Left ventricle myocardium superior (tissue), 1 donor: ENCODE results near the gene IL17D. TPM values are rescaled to one million over a fixed set of nuclear protein-coding genes. Genes with fewer than 3 reads are reported as not detected.

ENCODE experiments used
- ATAC-seq: fragments of 200-7000 bp; cut with Tn5 transposase; one replicate; pipeline ENCODE4 v1.9.1; 2020; ENCODE audit warnings: mild to moderate bottlenecking, moderate library complexity
- DNase-seq: peaks from one replicate; pipeline ENCODE4 v3.0.0-alpha.2; 2020
- intact Hi-C: fragments of 100-400 bp; cut with micrococcal nuclease; formaldehyde crosslinking; loops from one replicate; pipeline ENCODE4 v1.11.0; 2022
- total RNA-seq: library from RNA; stranded (reverse); fragmentation: NEBNext Ultra II Directional; extraction: Animal tissue kit (Norgen Biotek cat#: 25700); gene quantifications from one replicate; pipeline ENCODE4 v1.2.1, GENCODE V29; 2021
- donor health status: DM: no; HTN: yes; CAD: no; lungs with severe emphysema.

The IL17D gene
- total RNA-seq, 1 donor from 2014 or later, result 0.55 TPM

DNA sequence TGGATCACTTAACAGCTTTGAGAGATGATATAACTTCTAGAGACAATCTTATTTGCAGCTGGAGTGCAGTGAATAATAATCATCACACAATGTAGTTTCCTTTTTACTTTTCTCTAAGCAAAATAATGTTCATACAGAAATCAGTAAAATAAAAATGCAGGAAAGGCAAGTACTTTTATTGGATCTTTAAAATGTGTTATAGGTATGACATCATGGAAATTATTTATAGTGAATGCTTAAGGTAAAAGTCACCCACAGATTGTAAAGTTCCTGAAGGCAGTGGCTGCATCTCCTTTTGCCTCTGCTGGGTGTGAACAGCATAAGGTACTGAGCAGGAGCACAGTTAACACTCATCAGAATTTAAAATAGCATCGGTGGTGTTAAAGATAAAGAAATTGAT lies 17.3 kb upstream of the IL17D start:
- no peak for DNase-seq
- intact Hi-C loops, result no loop called here

DNA sequence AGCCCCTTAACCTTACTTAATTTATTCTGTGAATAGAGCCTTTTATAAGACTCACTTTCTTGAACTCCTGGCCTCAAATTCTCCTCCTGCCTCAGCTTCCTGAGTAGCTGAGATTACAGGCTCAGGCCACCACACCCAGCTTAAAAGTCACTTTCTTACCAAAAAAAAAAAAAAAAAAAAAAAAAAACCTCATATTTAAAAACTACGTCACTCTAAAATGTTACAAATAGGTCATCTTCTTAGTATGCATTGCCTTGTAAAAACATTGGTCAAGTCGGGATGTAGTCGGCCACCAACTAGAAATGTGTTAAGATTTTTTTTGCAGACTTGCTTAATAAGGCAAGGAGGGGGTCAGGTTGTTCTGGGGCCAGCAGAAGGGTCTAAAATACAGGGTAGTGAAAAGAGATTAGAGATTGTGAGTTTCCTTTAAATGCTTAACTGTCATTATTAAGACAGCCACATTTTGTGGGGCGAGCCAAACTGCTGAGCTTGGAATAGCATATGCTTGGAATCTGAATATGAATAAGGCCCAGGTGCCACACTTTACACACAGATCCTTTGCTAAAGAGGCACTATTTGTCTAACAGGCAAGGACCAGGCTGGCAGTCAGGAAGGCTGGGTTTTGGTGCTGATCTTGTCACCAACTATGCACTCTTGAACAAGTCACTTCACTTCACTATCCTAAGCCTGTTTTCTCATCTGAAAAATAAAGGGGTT lies 16.5 kb upstream of the IL17D start:
- ATAC-seq (no peak), DNase-seq (no peak)
- intact Hi-C loops, result no loop called here

More for the DNA sequence above, 17.3 kb upstream of the IL17D start:
- no peak for ATAC-seq

DNA sequence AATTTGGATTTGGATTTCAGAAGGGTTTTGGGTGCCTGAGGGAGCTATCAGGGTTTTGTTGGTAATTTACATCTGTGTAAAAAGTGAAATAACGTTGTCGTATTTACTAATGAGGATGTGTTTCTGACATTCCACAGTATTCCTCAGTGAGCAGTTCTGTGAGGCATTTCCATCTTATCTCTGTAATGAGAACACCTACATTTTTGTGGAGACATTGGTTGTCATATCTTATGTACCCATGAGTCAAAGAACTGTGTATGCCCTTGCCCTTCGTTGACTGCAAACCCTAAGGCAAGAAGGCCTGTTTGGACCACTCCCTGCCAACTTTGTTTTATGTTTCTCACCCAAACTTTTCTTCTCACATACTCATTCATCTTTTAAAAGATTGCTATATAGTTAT lies 14.2 kb upstream of the IL17D start:
- DNase-seq, result no peak
- intact Hi-C loops, result no loop called here

DNA sequence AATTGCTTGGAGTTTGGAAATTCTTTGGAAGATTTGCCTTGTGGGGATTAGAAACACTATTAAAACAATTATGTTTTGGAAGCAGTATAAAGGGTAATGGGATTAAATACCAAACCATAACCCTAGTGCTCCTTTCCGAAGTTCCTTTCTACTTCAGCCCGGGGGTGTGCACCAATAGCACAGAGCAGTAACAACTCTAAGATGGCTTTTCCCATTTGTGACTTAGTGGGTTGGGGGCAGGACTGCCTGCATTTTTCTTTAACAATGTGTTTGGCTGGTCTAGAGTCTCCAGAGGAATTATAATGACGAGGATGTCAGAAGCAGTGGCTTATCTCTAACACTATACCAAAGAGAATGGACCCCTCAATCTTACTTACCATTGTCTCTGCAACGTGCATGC lies 11.9 kb upstream of the IL17D start:
- DNase-seq, result no peak
- intact Hi-C loops, result no loop called here

More for the DNA sequence above, 14.2 kb upstream of the IL17D start:
- no peak for ATAC-seq

DNA sequence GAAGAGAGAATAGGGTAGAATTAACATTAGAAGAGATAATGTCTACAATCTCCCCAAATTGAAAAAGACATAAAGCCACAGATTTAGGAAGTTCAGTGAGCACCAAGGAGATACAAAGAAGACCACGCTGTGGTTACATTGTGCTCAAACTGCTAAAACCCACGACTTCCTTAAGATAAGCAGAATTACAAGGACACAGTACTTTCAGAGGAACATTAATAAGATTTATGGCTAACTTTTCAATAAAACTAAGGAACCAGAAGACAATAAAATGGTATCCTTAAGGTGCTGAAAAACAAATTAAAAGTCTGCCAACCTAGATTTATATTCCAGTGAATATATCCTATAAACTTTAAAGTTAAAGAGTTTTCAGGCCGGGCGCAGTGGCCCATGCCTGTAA lies 7.4 kb upstream of the IL17D start:
- intact Hi-C loops, result no loop called here
- ATAC-seq, result no peak

More for the DNA sequence above, 11.9 kb upstream of the IL17D start:
- ATAC-seq, result no peak

DNA sequence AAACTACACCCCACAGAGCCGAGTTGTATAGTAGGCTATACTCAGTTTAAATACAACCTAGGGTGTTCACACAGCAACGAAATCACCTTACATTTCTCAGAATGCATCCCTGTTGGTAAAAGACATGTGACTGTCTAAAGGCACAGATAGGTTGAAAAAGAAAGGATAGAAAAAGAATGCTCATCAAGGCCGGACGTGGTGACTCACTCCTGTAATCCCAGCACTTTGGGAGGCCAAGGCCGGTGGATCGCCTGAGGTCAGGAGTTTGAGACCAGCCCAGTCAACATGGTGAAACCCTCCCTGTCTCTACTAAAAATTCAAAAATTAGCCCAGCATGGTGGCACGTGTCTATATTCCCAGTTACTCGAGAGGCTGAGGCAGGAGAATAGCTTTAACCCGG lies 3.8 kb upstream of the IL17D start:
- ATAC-seq (no peak), DNase-seq (no peak)
- intact Hi-C loops, result no loop called here

More for the DNA sequence above, 7.4 kb upstream of the IL17D start:
- DNase-seq, result no peak

DNA sequence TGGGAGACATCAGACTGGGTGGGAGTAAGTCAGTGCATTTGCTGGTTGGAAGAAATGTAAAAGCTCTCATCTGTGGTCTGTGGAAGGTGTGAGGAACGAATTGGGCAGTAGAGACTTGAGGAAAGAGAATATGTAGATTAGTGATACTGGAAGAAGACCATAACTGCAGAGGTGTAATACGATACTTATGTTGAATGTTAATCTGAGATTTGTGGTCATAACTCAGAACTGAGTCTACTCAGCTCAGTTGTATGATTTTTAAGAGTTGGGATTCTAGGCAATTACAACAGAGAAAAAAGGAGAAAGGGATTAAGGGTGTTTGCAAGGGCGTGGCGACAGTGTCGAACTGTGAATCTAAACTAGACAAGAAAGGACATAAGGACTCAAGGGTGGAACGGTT lies 3.2 kb upstream of the IL17D start:
- intact Hi-C loops, result no loop called here
- ATAC-seq, result no peak
- DNase-seq, result no peak

DNA sequence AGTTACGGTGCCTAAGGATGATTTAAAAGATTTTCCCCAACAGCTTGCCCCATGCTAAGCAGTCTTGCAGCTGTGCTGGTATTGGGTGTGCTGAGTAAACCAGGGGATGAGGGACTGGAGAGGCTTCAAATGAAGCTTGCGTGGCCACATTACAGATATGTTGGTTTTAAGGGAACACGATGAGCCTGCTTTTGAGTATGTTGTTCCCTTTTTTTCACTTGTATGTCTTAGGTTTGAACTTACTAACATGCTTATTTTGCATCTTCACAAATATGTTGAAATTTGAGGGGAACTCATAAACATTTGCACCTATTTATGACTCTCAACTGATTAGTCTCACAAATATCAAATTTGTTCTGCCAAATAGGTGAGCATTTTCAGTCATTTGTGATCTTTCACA lies 2.0 kb upstream of the IL17D start:
- DNase-seq (no peak), ATAC-seq (no peak)
- intact Hi-C loops, result no loop called here

DNA sequence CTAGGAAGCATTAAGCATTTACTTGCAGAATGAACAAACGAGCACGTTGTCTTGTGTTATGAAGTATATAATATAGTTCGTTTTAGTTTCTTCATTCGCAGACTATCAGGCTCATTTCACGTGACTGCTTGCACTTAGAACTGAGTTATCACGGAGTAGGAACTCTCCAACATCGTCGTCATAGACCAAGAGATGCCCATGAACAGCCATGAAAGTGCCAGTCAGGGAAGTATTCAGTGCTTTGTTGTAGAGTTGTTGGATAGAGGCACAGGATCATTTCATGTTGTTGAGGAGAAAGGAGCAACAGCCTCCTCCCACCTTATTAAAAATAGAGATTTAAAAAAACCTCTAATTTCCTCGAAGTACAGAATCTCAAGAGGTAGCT lies 977 bp upstream of the IL17D start:
- DNase-seq (no peak), ATAC-seq (no peak)
- intact Hi-C loops, result no loop called here

DNA sequence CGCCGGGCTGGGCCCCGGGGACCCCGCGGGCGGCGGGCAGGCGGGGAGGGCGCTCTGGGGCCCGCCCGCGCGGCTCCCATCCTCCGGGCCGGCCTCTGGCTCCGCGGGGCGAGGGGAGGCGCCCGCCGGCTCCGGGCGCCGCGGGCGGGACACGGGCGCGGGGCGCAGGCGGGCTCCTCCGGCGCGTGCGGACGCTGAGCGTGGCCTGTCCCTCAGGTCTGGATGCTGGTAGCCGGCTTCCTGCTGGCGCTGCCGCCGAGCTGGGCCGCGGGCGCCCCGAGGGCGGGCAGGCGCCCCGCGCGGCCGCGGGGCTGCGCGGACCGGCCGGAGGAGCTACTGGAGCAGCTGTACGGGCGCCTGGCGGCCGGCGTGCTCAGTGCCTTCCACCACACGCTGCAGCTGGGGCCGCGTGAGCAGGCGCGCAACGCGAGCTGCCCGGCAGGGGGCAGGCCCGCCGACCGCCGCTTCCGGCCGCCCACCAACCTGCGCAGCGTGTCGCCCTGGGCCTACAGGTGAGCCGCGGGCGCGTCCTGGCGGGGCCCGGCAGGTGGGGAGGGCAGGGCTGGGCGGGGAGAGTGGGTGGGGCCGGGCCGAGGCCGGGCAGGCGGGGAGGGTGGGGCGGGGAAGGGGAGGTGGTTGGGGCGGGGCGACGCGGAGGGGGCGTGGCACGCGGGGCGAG lies 420 bp downstream of the IL17D start:
- intact Hi-C loops, result no loop called here
- ATAC-seq, result peak; percentile 89

DNA sequence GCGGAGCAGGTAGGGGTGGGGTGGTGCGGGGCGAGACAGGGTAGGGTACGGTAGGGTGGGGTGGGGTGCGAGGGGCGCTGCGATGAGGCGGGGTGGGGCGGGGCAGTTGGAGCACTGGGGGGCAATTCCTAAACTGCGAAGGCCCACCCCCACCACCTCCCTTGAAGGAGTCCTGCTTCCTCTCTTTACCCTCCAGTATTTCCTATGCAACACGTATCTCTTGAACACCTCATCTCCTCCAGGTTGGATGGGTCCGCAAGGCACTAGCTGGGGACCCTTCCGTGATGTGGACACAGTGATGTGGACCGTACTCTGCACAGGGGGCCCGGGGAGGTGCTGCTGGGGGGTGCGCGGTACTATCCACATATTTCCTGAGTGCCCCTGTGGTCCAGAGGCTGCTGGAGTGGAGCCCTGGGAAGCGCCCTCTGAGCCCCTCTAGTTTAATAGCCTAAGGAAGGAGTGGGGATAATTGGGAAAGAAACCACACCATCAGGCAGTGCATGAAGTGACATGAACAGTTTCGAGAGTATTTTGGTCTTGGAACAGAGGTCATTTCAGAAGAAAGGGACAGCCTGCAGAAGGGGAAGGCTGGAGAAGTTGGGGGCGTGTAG lies 1.1 kb downstream of the IL17D start:
- intact Hi-C loops, result no loop called here
- DNase-seq (no peak), ATAC-seq (no peak)

More for the DNA sequence above, 420 bp downstream of the IL17D start:
- DNase-seq, result peak; percentile 88

DNA sequence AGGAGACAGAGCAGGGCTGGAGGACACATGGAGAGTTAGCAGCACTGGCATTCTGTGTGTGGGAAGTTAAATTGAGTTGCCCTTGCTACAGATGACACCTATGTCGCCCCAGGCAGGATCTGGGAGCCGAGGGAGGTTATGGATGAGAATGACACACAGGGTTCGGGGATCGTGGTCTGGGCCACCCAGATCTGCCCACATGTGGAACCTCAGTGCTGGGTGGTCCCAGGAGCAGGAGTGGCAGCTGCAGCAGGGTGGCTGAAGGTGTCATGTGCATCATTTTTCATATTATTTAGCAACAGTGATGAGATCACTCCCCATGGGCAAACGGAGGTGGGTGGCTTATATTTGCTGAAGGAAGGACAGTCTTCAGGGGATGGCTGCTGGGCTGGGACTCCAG lies 3.2 kb downstream of the IL17D start:
- DNase-seq, result no peak
- intact Hi-C loops, result no loop called here
- no peak for ATAC-seq

DNA sequence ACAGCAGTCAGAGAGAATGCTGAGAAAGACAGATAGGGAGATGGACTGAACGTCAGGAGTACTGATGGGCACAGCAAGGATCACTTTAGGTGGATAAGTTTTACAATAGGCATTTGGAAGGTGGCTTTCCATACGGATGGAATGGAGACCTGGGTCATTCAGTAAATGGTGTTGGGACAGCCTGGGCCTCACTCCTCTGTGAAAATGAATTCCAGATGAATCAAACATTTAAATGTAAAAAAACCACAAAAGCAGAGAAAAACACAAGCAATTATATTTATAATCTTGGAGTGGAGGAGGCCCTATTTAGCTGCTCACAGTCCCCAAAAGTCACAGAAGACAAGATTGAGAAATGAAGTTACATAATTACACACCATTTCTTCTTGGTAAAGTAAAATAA lies 4.7 kb downstream of the IL17D start:
- ATAC-seq, result no peak
- DNase-seq, result no peak
- intact Hi-C loops, result no loop called here

DNA sequence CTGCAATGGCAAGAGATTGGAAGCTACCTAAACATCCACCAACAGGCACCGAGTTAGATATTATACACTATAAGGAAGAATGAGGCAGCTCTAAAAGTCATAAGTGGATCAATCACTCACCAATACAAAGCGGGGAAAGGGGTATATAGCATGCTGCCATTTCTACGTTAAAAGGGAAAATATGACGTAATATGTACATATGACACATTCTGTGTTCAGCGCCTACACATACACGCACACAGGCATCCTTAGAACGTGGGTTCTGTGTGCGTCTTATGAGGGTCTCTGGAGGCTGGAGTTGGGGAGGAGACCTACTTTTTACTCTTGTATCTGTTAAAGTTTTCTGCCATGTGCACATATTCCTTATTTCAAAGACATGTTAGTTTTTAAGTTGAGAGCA lies 5.9 kb downstream of the IL17D start:
- intact Hi-C loops, result no loop called here
- DNase-seq, result no peak
- no peak for ATAC-seq

DNA sequence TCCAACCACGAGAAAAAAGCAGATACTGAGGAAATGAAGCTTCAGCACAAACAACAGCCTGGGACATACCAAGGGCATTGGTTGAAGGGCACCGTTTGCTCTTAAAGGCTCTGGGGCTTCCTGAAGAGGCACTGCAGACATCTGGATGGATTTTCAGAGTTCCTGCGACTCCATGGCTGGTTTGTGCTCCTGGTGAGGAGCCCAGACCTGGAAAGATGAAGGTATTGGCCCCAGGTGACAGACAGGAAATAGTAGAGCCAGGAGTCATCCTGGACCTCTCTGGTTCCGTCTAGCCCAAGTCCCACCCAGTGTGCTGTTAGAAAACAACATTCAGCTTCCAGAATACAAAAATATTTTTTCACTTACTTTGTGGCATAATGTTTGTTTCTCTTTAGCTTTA lies 6.3 kb downstream of the IL17D start:
- DNase-seq (no peak), ATAC-seq (no peak)
- intact Hi-C loops, result loop anchor here (5.0 kb wide), 2 partner anchors 158 to 213 kb away; no protein-coding TSS in a partner anchor

DNA sequence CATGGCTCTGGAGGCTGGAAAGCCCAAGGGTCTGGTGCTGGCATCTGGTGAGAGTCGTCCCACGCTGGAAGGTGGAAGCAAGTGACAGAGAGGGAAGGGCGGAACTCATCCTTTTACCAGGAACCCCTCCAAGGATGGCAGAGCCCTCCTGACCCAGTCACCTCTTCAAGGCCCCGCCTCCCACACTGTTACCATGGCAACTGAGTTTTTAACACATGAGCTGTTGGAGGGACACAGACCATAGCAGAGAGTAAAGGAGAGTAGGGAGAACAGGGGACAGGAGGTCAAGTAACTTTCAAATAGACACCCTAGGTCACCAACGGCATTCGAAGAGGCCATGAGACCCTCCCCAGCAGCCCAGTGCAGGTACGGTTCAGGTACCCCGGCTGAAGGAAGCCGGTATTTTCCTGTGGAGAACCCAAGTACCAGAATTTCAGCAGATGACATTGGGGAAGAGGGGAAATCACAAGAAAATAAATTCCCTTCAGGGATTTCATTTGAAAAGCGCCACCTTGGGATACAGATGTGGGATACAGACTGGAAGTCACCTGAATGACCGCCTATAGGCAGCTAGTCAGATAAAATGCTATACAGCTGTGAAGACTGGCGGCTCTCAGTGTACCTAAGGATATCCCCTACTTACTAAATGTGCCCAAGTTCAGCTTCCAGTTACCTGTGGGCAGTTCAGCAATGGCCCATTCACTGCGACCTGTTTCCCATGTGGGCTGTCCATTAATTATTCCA lies 8.0 kb downstream of the IL17D start:
- no peak for DNase-seq
- intact Hi-C loops, result loop anchor here (5.0 kb wide), 2 partner anchors 156 to 211 kb away; no protein-coding TSS in a partner anchor
- no peak for ATAC-seq

DNA sequence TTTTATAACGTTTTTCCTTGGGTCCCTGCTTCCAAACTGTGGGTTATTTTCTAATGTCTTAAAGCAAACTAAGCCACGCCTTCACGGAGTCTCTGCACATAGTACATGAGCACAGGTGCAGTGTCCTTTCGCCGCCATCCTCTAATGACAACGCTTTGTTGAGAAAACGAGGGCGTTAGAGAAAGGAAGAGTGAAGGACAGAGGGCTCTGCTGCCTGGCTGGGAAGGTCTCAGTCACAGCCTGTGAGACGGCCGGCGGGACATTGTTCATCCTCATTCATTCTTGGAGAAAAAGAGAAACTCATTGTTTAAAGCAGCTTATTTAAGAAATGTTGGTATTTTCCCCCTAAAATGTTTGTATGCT lies 9.5 kb downstream of the IL17D start:
- intact Hi-C loops, result loop anchor here (5.0 kb wide), 2 partner anchors 154 to 209 kb away; no protein-coding TSS in a partner anchor
- ATAC-seq, result peak; percentile 22
- no peak for DNase-seq

DNA sequence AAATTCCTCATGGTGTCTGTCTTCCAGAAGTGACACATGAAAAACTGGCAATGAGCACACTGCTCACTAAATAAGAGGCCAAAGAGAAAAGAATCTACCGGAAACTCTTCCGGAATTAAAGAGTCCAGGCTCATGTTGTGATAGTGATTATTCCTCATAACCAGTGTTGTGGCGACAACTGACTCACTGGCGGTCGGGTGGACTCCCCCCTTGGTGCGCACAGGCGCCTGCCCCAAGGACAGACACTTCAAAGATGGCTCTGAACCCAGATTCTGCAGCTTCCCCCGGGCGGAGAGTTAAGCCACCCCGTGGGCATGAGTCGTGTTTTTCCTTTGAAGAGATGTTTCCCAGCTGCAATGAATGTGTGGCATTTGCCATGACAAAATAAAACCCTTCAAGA lies 10.3 kb downstream of the IL17D start:
- intact Hi-C loops, result loop anchor here (5.0 kb wide), 2 partner anchors 154 to 209 kb away; no protein-coding TSS in a partner anchor
- peak; percentile 29 for ATAC-seq
- DNase-seq, result no peak

DNA sequence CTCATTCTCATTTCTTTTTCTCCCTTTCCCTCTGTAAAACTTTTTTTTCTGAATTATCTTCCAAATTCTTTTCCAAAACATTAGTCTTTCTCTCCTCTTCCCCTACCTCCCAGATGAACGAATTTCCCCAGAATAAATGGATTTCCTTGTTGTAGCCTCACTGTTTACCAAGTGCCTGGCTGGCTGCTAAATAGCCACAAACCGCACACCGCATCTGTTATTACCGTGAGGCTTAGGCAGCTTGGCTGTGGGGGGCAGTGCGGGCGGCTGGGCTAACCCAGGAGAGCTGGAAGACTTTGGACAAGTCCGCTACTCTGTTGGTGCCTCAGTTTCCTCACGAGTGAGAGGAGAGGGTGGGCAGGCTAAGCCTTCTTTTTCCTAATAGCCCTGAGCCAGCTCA lies 10.7 kb downstream of the IL17D start:
- peak; percentile 4 for ATAC-seq
- no peak for DNase-seq
- intact Hi-C loops, result loop anchor here (5.0 kb wide), 2 partner anchors 153 to 208 kb away; no protein-coding TSS in a partner anchor
